GM13977 (cell line): ENCODE results near the gene LRRTM1.

Experiments used
- DNase-seq: peaks from one replicate; pipeline ENCODE4 v3.0.0; 2012; ENCODE audit warnings: low spot score
- in situ Hi-C: fragments of 300-500 bp; cut with MboI; formaldehyde crosslinking; loops from one replicate; pipeline ENCODE4 v1.12.0; 2022; ENCODE audit warnings: low sequenced_read_pairs, low pct_unique_long_range_greater_than_20kb, mixed read lengths, inconsistent platforms; ENCODE audit not compliant: unreplicated experiment
- TF ChIP-seq, protein P1 (sequence below): IDR thresholded peaks from 2 replicates; pipeline ENCODE4 v1.5.1; 2012; ENCODE audit warnings: mild to moderate bottlenecking, control low read depth; ENCODE audit not compliant: insufficient read depth; ENCODE audit errors: extremely low read depth, missing control alignments

The LRRTM1 gene

DNA sequence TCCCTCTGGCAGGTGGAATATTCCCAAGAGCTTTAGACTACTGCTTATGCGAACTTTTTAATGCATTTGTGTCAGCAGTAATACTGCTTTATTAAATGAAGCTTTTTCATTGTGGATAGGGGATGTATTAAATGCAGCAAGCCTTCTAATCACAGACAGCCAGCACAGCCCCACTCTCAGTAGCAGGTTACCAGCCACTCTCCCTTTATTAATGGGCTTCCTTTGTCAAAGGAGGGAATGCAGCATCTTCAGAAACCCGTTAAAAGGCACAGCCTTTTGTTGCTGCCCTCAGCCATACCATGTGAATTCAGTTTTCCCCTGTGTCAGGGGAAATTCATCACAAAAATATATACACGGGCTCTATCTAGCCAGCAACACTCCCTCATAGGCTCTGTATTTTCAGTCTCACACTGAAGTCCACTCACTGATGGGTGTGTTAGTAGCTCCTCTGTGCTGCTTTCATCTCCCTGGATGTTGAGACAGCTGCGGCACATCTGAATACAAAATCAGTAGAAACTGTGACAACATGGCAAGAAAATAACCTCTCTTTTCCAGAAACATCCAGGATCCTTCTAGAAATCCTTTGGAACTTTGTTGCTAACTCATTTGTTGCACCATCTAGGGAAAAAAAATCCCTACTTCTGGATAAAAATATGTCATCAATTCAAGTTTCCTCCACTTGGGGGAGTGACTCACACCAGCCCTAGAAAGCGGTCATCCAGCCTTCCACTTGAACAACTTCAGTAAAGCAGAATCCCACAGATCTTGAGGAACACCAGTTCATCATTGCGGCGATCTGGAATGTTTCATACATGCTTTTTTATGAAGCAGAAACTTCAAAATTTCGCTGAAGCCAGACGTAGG lies 48.4 kb downstream of the LRRTM1 start:
- in situ Hi-C loops = no loop called here
- DNase-seq = no peak
- TF ChIP-seq, protein P1, sequence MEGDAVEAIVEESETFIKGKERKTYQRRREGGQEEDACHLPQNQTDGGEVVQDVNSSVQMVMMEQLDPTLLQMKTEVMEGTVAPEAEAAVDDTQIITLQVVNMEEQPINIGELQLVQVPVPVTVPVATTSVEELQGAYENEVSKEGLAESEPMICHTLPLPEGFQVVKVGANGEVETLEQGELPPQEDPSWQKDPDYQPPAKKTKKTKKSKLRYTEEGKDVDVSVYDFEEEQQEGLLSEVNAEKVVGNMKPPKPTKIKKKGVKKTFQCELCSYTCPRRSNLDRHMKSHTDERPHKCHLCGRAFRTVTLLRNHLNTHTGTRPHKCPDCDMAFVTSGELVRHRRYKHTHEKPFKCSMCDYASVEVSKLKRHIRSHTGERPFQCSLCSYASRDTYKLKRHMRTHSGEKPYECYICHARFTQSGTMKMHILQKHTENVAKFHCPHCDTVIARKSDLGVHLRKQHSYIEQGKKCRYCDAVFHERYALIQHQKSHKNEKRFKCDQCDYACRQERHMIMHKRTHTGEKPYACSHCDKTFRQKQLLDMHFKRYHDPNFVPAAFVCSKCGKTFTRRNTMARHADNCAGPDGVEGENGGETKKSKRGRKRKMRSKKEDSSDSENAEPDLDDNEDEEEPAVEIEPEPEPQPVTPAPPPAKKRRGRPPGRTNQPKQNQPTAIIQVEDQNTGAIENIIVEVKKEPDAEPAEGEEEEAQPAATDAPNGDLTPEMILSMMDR = no peak

DNA sequence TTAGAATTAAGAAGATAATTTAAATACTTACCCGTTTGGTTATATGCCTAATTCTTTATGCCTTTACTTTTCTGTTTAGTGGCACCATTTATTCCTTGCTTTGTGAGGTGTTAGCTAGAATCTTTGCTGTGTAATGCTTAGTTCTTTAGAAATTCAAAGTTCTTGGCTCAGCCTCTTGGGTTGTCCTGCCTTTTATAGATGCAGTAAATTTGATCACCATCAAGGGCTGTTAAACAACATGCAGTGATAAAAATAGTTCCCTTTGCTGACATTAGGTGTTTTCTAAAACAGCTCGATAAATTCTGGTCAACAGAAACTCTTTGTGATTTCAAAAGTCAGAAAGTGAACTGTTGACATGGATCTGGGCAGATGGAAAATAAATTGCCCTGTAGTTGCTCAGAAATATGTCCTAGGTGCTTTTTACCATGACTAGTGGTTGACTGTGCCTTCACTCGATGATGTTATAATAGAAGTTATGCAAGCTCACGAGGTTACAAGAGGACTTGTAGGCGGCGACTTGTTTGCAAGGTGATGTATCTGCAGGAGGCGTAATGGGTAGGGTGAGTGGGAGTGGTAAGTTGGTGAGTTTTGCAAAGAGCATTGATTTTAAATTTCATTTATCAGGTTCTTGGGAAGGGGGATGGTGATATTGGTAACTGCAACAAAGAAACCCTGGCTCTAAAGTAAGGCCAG lies 52.1 kb downstream of the LRRTM1 start:
- in situ Hi-C loops = no loop called here
- TF ChIP-seq, protein P1 = no peak
- DNase-seq = no peak
